ENCODE results near the gene ACO1. TPM values are rescaled to one million over a fixed set of nuclear protein-coding genes. Genes with fewer than 3 reads are reported as not detected.
A peak's percentile ranks its signal among the peaks of the same experiment; 100 is the strongest.

The ACO1 gene
- total RNA-seq, 5 donors from 2014 or later (not counting 1 experiment from before 2014, with no cell fraction given) = 5.2 to 8.5 (median 8.0) TPM

- Histone ChIP-seq H3K27ac (ENCODE audit: low read length) (no peak overlapping the region), H3K4me3 (ENCODE audit: control insufficient read depth in 1 of 2, extremely low read depth in 1 of 2, low read length in 1 of 2) (no peak overlapping the region), H3K36me3 (ENCODE audit: control insufficient read depth in 2 of 2, extremely low read depth in 1 of 2, insufficient read depth in 1 of 2, low read length in 1 of 2) (peaks cover 6 to 32% of the 10 kb centered on the region in 2 donors), H3K27me3 (replicated peaks in 1 of 2; ENCODE audit: control insufficient read depth in 2 of 2, extremely low read depth in 1 of 2, insufficient read depth in 2 of 2, low read length in 1 of 2) (no peaks in the 10 kb centered on the region), H3K4me1 (ENCODE audit: control insufficient read depth in 1 of 2, extremely low read depth in 1 of 2, insufficient read depth in 2 of 2, low read length in 2 of 2) (no peaks in the 10 kb centered on the region), H3K9me3 (no peaks in the 10 kb centered on the region)
- CTCF ChIA-PET = no interaction called here
- DNase-seq (no peak), ATAC-seq (replicated peaks in 1 of 4) (no peak)
- peak overlapping the region in 1 of 2 donors; percentile 29 for H3K27ac Mint-ChIP-seq
- no peaks in the 10 kb centered on the region for H3K27me3 Mint-ChIP-seq
- H3K36me3 Mint-ChIP-seq = peaks cover 43% of the 10 kb centered on the region
- peaks cover 2 to 16% (median 15%) of the 10 kb centered on the region in 3 donors for H3K4me1 Mint-ChIP-seq
- no peaks in the 10 kb centered on the region for H3K9me3 Mint-ChIP-seq
- H3K4me3 Mint-ChIP-seq = no peak overlapping the region
- no CpG with 5 or more reads among the region's 1 CpG for WGBS (ENCODE audit: insufficient coverage)
- POLR2A ChIA-PET = no interaction called here
These were observed 117.4 kb downstream of the ACO1 start for GRCh38 chr9:32501868-32502267.

- 88% methylated on average over 3 of the region's 4 CpGs for WGBS (ENCODE audit: insufficient coverage)
- H3K9me3 Mint-ChIP-seq = no peaks in the 10 kb centered on the region
- H3K4me1 Mint-ChIP-seq = peaks cover 2 to 16% (median 15%) of the 10 kb centered on the region in 3 donors
- no peaks in the 10 kb centered on the region for H3K4me1 ChIP-seq (ENCODE audit: control insufficient read depth in 1 of 2, extremely low read depth in 1 of 2, insufficient read depth in 2 of 2, low read length in 2 of 2)
- peaks cover 43% of the 10 kb centered on the region for H3K36me3 Mint-ChIP-seq
- peaks cover 6 to 29% of the 10 kb centered on the region in 2 donors for H3K36me3 ChIP-seq (ENCODE audit: control insufficient read depth in 2 of 2, extremely low read depth in 1 of 2, insufficient read depth in 1 of 2, low read length in 1 of 2)
- H3K27ac ChIP-seq (ENCODE audit: low read length) = no peak overlapping the region
- H3K27me3 Mint-ChIP-seq = no peaks in the 10 kb centered on the region
- H3K4me3 ChIP-seq (ENCODE audit: control insufficient read depth in 1 of 2, extremely low read depth in 1 of 2, low read length in 1 of 2) = no peak overlapping the region
- ATAC-seq (replicated peaks in 1 of 4) (no peak), DNase-seq (no peak)
- H3K9me3 ChIP-seq = no peaks in the 10 kb centered on the region
- no peaks in the 10 kb centered on the region for H3K27me3 ChIP-seq (replicated peaks in 1 of 2; ENCODE audit: control insufficient read depth in 2 of 2, extremely low read depth in 1 of 2, insufficient read depth in 2 of 2, low read length in 1 of 2)
- CTCF ChIA-PET = interaction anchor here (0.5 to 1.4 kb wide), 3 partner anchors 23 to 376 kb away, joined by 3 to 9 read pairs (median 4); no protein-coding TSS in a partner anchor
- POLR2A ChIA-PET = no interaction called here
- no peak overlapping the region for H3K4me3 Mint-ChIP-seq
- H3K27ac Mint-ChIP-seq = no peak overlapping the region
These were observed 118.0 kb downstream of the ACO1 start for GRCh38 chr9:32502464-32502863.

- peaks cover 42% of the 10 kb centered on the region for H3K36me3 Mint-ChIP-seq
- no peaks in the 10 kb centered on the region for H3K27me3 ChIP-seq (replicated peaks in 1 of 2; ENCODE audit: control insufficient read depth in 2 of 2, extremely low read depth in 1 of 2, insufficient read depth in 2 of 2, low read length in 1 of 2)
- H3K4me1 ChIP-seq (ENCODE audit: control insufficient read depth in 1 of 2, extremely low read depth in 1 of 2, insufficient read depth in 2 of 2, low read length in 2 of 2) = no peaks in the 10 kb centered on the region
- no peaks in the 10 kb centered on the region for H3K27me3 Mint-ChIP-seq
- no peak overlapping the region for H3K27ac Mint-ChIP-seq
- no peaks in the 10 kb centered on the region for H3K9me3 Mint-ChIP-seq
- ChIA-PET CTCF (interaction anchor here (0.5 to 1.4 kb wide), 3 partner anchors 22 to 376 kb away, joined by 3 to 9 read pairs (median 4); no protein-coding TSS in a partner anchor), POLR2A (no interaction called here)
- no peak overlapping the region for H3K27ac ChIP-seq (ENCODE audit: low read length)
- H3K9me3 ChIP-seq = no peaks in the 10 kb centered on the region
- peaks cover 5 to 18% (median 17%) of the 10 kb centered on the region in 3 donors for H3K4me1 Mint-ChIP-seq
- WGBS (ENCODE audit: insufficient coverage) = 98% methylated on average over 3 of the region's 3 CpGs
- DNase-seq = no peak
- H3K4me3 Mint-ChIP-seq = no peak overlapping the region
- H3K36me3 ChIP-seq (ENCODE audit: control insufficient read depth in 2 of 2, extremely low read depth in 1 of 2, insufficient read depth in 1 of 2, low read length in 1 of 2) = peaks cover 6 to 27% of the 10 kb centered on the region in 2 donors
- no peak for ATAC-seq (replicated peaks in 1 of 4)
- H3K4me3 ChIP-seq (ENCODE audit: control insufficient read depth in 1 of 2, extremely low read depth in 1 of 2, low read length in 1 of 2) = no peak overlapping the region
These were observed 118.6 kb downstream of the ACO1 start for GRCh38 chr9:32503008-32503407.

Other genes starting within 250 kb of the ACO1 start
- gene RIGI, start 141.6 kb downstream of the ACO1 start, total RNA-seq = 10 to 100 TPM; 14.0 to 27.1 (median 19.3) TPM
- 10 to 100 TPM; 19.1 to 41.8 (median 33.5) TPM for gene SMIM27, start 167.7 kb downstream of the ACO1 start, total RNA-seq
- gene TOPORS, start 167.9 kb downstream of the ACO1 start, total RNA-seq = 10 to 100 TPM; 14.8 to 28.3 (median 16.8) TPM
- gene NDUFB6, start 188.5 kb downstream of the ACO1 start, total RNA-seq = 10 to 100 TPM; 14.8 to 21.9 (median 18.3) TPM